H1 (cell line): ENCODE measurements around the gene MTMR1. TPM values are rescaled to one million over a fixed set of nuclear protein-coding genes. Genes with fewer than 3 reads are reported as not detected.

ENCODE experiments used
- CTCF ChIA-PET: fragments of 300-600 bp; sonication (Branson Sonifier 250); formaldehyde crosslinking; loops from one replicate; lab custom pipeline; 2021; ENCODE audit not compliant: partially characterized antibody; lab: Charles Lee
- POLR2A ChIA-PET: fragments of 300-600 bp; sonication (Branson Sonifier 250); formaldehyde crosslinking; loops from one replicate; lab custom pipeline; 2021; ENCODE audit warnings: inconsistent platforms; ENCODE audit not compliant: partially characterized antibody; lab: Charles Lee
- DNase-seq, 2 experiments: peaks; one replicate each; pipeline versions ENCODE4 v3.0.0 to v3.0.0-alpha.2; 2010 to 2022; ENCODE audit warnings: low spot score in 2 of 2, low read depth in 1 of 2, mixed read lengths in 1 of 2
- FAIRE-seq: peaks from 2 replicates; lab custom pipeline; 2011; peaks lifted over from hg19 to GRCh38; lab: Jason Lieb, UNC
- H2AFZ ChIP-seq: 2 replicates; pipeline ENCODE4 v1.8.1; 2012; ENCODE audit warnings: low read length, inconsistent platforms
- H2AK5ac ChIP-seq: 2 replicates; pipeline ENCODE4 v1.6.1; 2013; ENCODE audit warnings: low read depth, low read length
- H2BK120ac ChIP-seq: replicated peaks from 2 replicates; pipeline ENCODE3; 2013; ENCODE audit warnings: low read depth, low read length, inconsistent platforms
- H2BK12ac ChIP-seq: 2 replicates; pipeline ENCODE4 v1.6.1; 2013; ENCODE audit warnings: low read depth, low read length
- H2BK15ac ChIP-seq: 2 replicates; pipeline ENCODE4 v1.6.1; 2013; ENCODE audit warnings: low read length
- H2BK20ac ChIP-seq: 2 replicates; pipeline ENCODE4 v1.6.1; 2013; ENCODE audit warnings: low read length
- H2BK5ac ChIP-seq: 2 replicates; pipeline ENCODE4 v1.6.1; 2013; ENCODE audit warnings: low read depth, low read length
- H3K14ac ChIP-seq: 2 replicates; pipeline ENCODE4 v1.6.1; 2013; ENCODE audit warnings: inconsistent platforms; ENCODE audit not compliant: insufficient read length
- H3K18ac ChIP-seq: 2 replicates; pipeline ENCODE4 v1.6.1; 2013; ENCODE audit warnings: low read length; ENCODE audit errors: extremely low read depth
- H3K23ac ChIP-seq: 2 replicates; pipeline ENCODE4 v1.6.1; 2013; ENCODE audit warnings: inconsistent platforms; ENCODE audit not compliant: insufficient read length
- H3K23me2 ChIP-seq: 2 replicates; pipeline ENCODE4 v1.6.1; 2013; ENCODE audit warnings: low read depth, low read length
- H3K27ac ChIP-seq: 2 replicates; pipeline ENCODE4 v1.6.1; 2011; ENCODE audit warnings: low read depth, low read length, inconsistent platforms
- H3K27me3 ChIP-seq, 4 experiments: replicated peaks in 1 of 4; 1 replicate in 1 of 4; 2 replicates in 3 of 4; pipeline versions ENCODE4 v1.6.1 to v1.8.1; 2011 to 2013; ENCODE audit warnings: low read length in 3 of 4, mild to moderate bottlenecking in 3 of 4, inconsistent platforms in 2 of 4, mixed read lengths in 2 of 4, moderate library complexity in 1 of 4; ENCODE audit not compliant: control insufficient read depth in 3 of 4, insufficient read depth in 3 of 4; ENCODE audit errors: extremely low read depth in 1 of 4
- H3K36me3 ChIP-seq, 4 experiments: 2 replicates each; pipeline versions ENCODE4 v1.6.1 to v1.8.1; 2011 to 2013; ENCODE audit warnings: mild to moderate bottlenecking in 4 of 4, low read length in 3 of 4, moderate library complexity in 2 of 4, control low read depth in 1 of 4, inconsistent platforms in 1 of 4; ENCODE audit not compliant: insufficient read depth in 4 of 4, control insufficient read depth in 2 of 4
- H3K4ac ChIP-seq: replicated peaks from 2 replicates; pipeline ENCODE3; 2013; ENCODE audit warnings: low read length, low read depth, mixed read lengths, inconsistent platforms; ENCODE audit not compliant: insufficient read length
- H3K4me1 ChIP-seq, 4 experiments: replicated peaks in 1 of 4; 1 replicate in 1 of 4; 2 replicates in 3 of 4; pipeline versions ENCODE4 v1.6.1 to v1.8.1; 2011 to 2013; ENCODE audit warnings: low read length in 3 of 4, inconsistent platforms in 2 of 4, mixed read lengths in 1 of 4; ENCODE audit not compliant: insufficient read depth in 4 of 4, control insufficient read depth in 3 of 4
- H3K4me2 ChIP-seq, 2 experiments: 2 replicates each; pipeline versions ENCODE4 v1.6.1 to v1.8.1; 2011 to 2013; ENCODE audit warnings: low read depth in 2 of 2, low read length in 2 of 2, control low read depth in 1 of 2, inconsistent platforms in 1 of 2, mild to moderate bottlenecking in 1 of 2; ENCODE audit not compliant: insufficient read depth in 1 of 2
- H3K4me3 ChIP-seq, 4 experiments: fragments of 200-600, 300-600 bp in 1 of 4; sonication (generic), shearing (Covaris generic), sonication (Bioruptor Twin) in 1 of 4; 2 replicates each; pipeline versions ENCODE4 v1.5.1 to v1.8.1; 2011 to 2016; ENCODE audit warnings: low read length in 4 of 4, low read depth in 3 of 4, control low read depth in 2 of 4, inconsistent platforms in 2 of 4, mild to moderate bottlenecking in 2 of 4, mixed read lengths in 1 of 4, moderate library complexity in 1 of 4; ENCODE audit not compliant: insufficient read depth in 2 of 4; ENCODE audit errors: extremely low read depth in 1 of 4
- H3K56ac ChIP-seq: replicated peaks from 2 replicates; pipeline ENCODE3; 2013; ENCODE audit warnings: low read depth, mild to moderate bottlenecking, mixed read lengths, low read length, inconsistent platforms; ENCODE audit not compliant: insufficient read length
- H3K79me1 ChIP-seq: 2 replicates; pipeline ENCODE4 v1.6.1; 2013; ENCODE audit warnings: low read depth, low read length, control low read depth
- H3K79me2 ChIP-seq, 2 experiments: 2 replicates each; pipeline versions ENCODE4 v1.6.1 to v1.8.1; 2012 to 2013; ENCODE audit warnings: low read length in 2 of 2, mild to moderate bottlenecking in 2 of 2, inconsistent platforms in 1 of 2; ENCODE audit not compliant: insufficient read depth in 2 of 2, control insufficient read depth in 1 of 2
- H3K9ac ChIP-seq, 4 experiments: replicated peaks in 1 of 4; 1 replicate in 1 of 4; 2 replicates in 3 of 4; pipeline versions ENCODE4 v1.6.1 to v1.8.1; 2011 to 2013; ENCODE audit warnings: low read depth in 3 of 4, low read length in 3 of 4, control low read depth in 2 of 4, mild to moderate bottlenecking in 2 of 4, moderate library complexity in 2 of 4, inconsistent platforms in 1 of 4; ENCODE audit errors: extremely low read depth in 1 of 4
- H3K9me3 ChIP-seq, 2 experiments: 2 replicates each; pipeline versions ENCODE4 v1.6.1 to v1.8.1; 2012 to 2013; ENCODE audit warnings: mild to moderate bottlenecking in 2 of 2, moderate library complexity in 2 of 2, control low read depth in 1 of 2, inconsistent platforms in 1 of 2, low read depth in 1 of 2, low read length in 1 of 2, mixed read lengths in 1 of 2; ENCODE audit not compliant: insufficient read depth in 2 of 2
- H4K20me1 ChIP-seq, 2 experiments: replicated peaks in 1 of 2; 2 replicates each; pipeline versions ENCODE3 to v1.8.1; 2011 to 2013; ENCODE audit warnings: inconsistent platforms in 2 of 2, low read length in 2 of 2, mild to moderate bottlenecking in 1 of 2; ENCODE audit not compliant: insufficient read depth in 2 of 2, control insufficient read depth in 1 of 2
- H4K5ac ChIP-seq: 2 replicates; pipeline ENCODE4 v1.6.1; 2013; ENCODE audit warnings: low read length, low read depth, mixed read lengths, inconsistent platforms; ENCODE audit not compliant: insufficient read length
- H4K8ac ChIP-seq: 2 replicates; pipeline ENCODE4 v1.8.0; 2013; ENCODE audit warnings: mild to moderate bottlenecking, moderate library complexity, low read length, inconsistent platforms; ENCODE audit not compliant: insufficient read depth; ENCODE audit errors: extremely low read depth
- H4K91ac ChIP-seq: replicated peaks from 2 replicates; pipeline ENCODE3; 2013; ENCODE audit warnings: low read length, mixed read lengths, inconsistent platforms; ENCODE audit not compliant: insufficient read length
- ATF2 ChIP-seq: IDR thresholded peaks from 2 replicates; pipeline ENCODE4 v1.6.1; 2012; ENCODE audit warnings: low read length, inconsistent platforms
- BACH1 ChIP-seq: IDR thresholded peaks from 2 replicates; pipeline ENCODE4 v1.6.1; 2012; ENCODE audit warnings: low read length, improper control_type of control experiment
- BCL11A ChIP-seq, 2 experiments: IDR thresholded peaks; one replicate each; pipeline ENCODE4 v1.6.1; 2011; ENCODE audit warnings: low read depth in 2 of 2, low read length in 2 of 2, mild to moderate bottlenecking in 2 of 2
- EGR1 ChIP-seq: IDR thresholded peaks from 2 replicates; pipeline ENCODE4 v1.6.1; 2011; ENCODE audit warnings: low read depth, low read length, borderline replicate concordance
- EZH2 ChIP-seq: fragments of 200-600 bp; sonication (generic); IDR thresholded peaks from 2 replicates; pipeline ENCODE4 v1.7.1; 2012; ENCODE audit warnings: low read depth, mild to moderate bottlenecking, moderate library complexity, low read length, inconsistent platforms; ENCODE audit not compliant: severe bottlenecking
- HDAC2 ChIP-seq, 2 experiments: fragments of 300-600 bp in 1 of 2; sonication (generic) in 1 of 2; IDR thresholded peaks; 2 replicates each; pipeline ENCODE4 v1.6.1; 2011 to 2012; ENCODE audit warnings: low read depth in 2 of 2, low read length in 2 of 2, mild to moderate bottlenecking in 2 of 2, moderate library complexity in 2 of 2, borderline replicate concordance in 1 of 2, inconsistent platforms in 1 of 2
- JUND ChIP-seq: IDR thresholded peaks from 2 replicates; pipeline ENCODE4 v1.6.1; 2011; ENCODE audit warnings: mild to moderate bottlenecking, improper control_type of control experiment, low read length
- SAP30 ChIP-seq: fragments of 300-600 bp; sonication (generic); IDR thresholded peaks from 2 replicates; pipeline ENCODE4 v1.7.1; 2012; ENCODE audit warnings: low read length, moderate library complexity, mild to moderate bottlenecking, inconsistent platforms; ENCODE audit not compliant: insufficient read depth, insufficient replicate concordance
- TCF12 ChIP-seq: IDR thresholded peaks from 2 replicates; pipeline ENCODE4 v1.6.1; 2011; ENCODE audit warnings: low read depth, mild to moderate bottlenecking, low read length
- WGBS, 2 experiments: shearing (Covaris generic) in 1 of 2; methylation state at CpG; one replicate each; pipeline versions ENCODE4 v1.1.6 to v1.1.7; 2013 to 2015; ENCODE audit warnings: low lambda C conversion rate in 2 of 2, mixed read lengths in 2 of 2, inconsistent platforms in 1 of 2, low coverage in 1 of 2, missing lambda C conversion rate in 1 of 2; ENCODE audit not compliant: insufficient replicate concordance in 2 of 2, insufficient coverage in 1 of 2, insufficient read length in 1 of 2; ENCODE audit errors: extremely low coverage in 1 of 2, missing lambda C conversion rate in 1 of 2; 5-methylcytosine and 5-hydroxymethylcytosine counted together
- polyA plus RNA-seq, 7 experiments: library from polyadenylated mRNA; depleted of rRNA in 3 of 7; stranded (reverse) in 5 of 7; unstranded in 2 of 7; fragments of >200 nt in 5 of 7; fragments of 200-250 nt in 2 of 7; gene quantifications; 1 replicate in 5 of 7; 2 replicates in 1 of 7; 4 replicates in 1 of 7; pipeline versions ENCODE4 v1.2.1 to v1.2.3, GENCODE V29; 2011 to 2013; ENCODE audit warnings: missing spikeins in 2 of 7, mixed read lengths in 2 of 7
- total RNA-seq: library from RNA; stranded (reverse); fragmentation: NEBNext Ultra II Directional; extraction: Animal tissue kit (Norgen Biotek cat#: 25700); gene quantifications from 2 replicates; pipeline ENCODE4 v1.2.1, GENCODE V29; 2021
- TF ChIP-seq, protein P1 (sequence below): IDR thresholded peaks from 2 replicates; pipeline ENCODE4 v1.6.1; 2012; ENCODE audit warnings: inconsistent platforms

MTMR1 gene
- total and polyA plus RNA-seq, 2 of the 8 experiments (the other 6 are each of a cell fraction or from before 2014, with no cell fraction given) = 15.1 to 23.8 TPM

DNA sequence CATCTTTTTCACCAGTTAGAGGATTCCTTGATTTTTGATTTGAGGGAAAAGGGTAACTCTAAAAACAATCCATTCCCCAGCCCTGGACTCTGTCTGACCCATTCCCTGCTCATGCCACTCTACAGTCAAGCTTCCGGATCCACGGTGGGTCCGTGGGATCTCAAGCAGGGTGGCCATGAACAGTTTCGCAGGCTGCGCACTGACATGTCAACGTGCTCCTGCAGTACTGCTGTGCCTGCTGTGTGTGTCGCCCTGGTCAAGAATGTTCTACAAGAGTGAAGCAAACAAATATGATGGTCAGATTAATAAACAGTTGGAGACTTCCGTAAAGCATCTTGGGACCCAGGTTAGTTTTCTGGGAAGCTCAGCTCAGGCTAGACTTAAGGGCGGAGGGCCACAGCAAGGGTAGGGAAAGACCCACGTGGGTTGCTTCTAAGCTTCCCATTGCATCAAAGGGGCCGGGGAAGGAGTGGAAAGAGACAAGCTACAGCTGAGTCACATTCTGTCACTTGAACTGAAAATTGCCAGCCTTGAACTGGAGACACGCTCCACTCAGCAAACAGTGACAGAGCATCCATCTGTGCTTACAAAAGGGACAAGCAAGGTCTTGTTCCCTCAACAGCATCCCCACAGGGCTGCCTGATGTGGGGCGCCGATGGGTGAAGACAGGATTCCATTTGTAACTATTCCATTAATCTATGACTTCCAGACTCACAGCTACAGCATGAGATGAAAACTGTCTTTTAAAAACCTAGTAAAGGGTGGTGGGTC lies 81.8 kb downstream of the MTMR1 start:
- Histone ChIP-seq H4K91ac (no peak overlapping the region), H3K4me2 (no peak overlapping the region), H3K56ac (no peak overlapping the region), H2AFZ (no peak overlapping the region), H3K4me3 (no peak overlapping the region), H3K4me1 (peaks cover 0 to 2% (median 0%) of the 10 kb centered on the region in 4 experiments; a peak in 3 of 7 replicates), H3K23ac (no peak overlapping the region), H2AK5ac (no peak overlapping the region), H3K27ac (no peak overlapping the region), H3K14ac (no peak overlapping the region), H4K8ac (no peak overlapping the region), H3K79me1 (no peaks in the 10 kb centered on the region), H4K5ac (no peak overlapping the region), H3K4ac (no peak overlapping the region), H2BK12ac (no peak overlapping the region), H2BK15ac (no peak overlapping the region), H3K18ac (no peak overlapping the region), H3K23me2 (no peaks in the 10 kb centered on the region), H3K9me3 (no peaks in the 10 kb centered on the region), H4K20me1 (no peaks in the 10 kb centered on the region), H2BK5ac (no peak overlapping the region), H3K79me2 (no peaks in the 10 kb centered on the region), H3K36me3 (peaks cover 0 to 3% (median 0%) of the 10 kb centered on the region in 4 experiments; a peak in 2 of 8 replicates), H2BK20ac (no peak overlapping the region), H3K27me3 (no peaks in the 10 kb centered on the region), H2BK120ac (no peak overlapping the region), H3K9ac (no peak overlapping the region)
- no peak for TF ChIP-seq EGR1
- no peak for TF ChIP-seq JUND
- no peak for TF ChIP-seq EZH2
- TF ChIP-seq BACH1 = no peak
- TF ChIP-seq ATF2 = no peak
- no peak for TF ChIP-seq TCF12
- TF ChIP-seq HDAC2 (IDR thresholded peaks at IDR 0.05; ENCODE audit: borderline replicate concordance in 1 of 2, low read depth in 2 of 2, low read length in 2 of 2) = no peak
- no peak for TF ChIP-seq BCL11A (IDR thresholded peaks at IDR 0.05; ENCODE audit: low read depth in 2 of 2, low read length in 2 of 2)
- TF ChIP-seq, protein P1, sequence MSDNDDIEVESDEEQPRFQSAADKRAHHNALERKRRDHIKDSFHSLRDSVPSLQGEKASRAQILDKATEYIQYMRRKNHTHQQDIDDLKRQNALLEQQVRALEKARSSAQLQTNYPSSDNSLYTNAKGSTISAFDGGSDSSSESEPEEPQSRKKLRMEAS = no peak
- no peak for TF ChIP-seq SAP30
- FAIRE-seq (no peak), DNase-seq (no peak)
- WGBS, 2 experiments = 90% methylated on average over 11 of the region's 14 CpGs; no CpG with 5 or more reads in 1 of the 2 experiments
- POLR2A ChIA-PET = interaction anchor here (1.5 to 1.6 kb wide), 2 partner anchors 210 to 214 kb away, joined by 4 to 6 read pairs; no protein-coding TSS in a partner anchor
- CTCF ChIA-PET = interaction anchor here (0.8 to 2.0 kb wide), 4 partner anchors 8 to 307 kb away, joined by 3 to 4 read pairs (median 3); no protein-coding TSS in a partner anchor
